ENCODE data around the gene ENOX2.

ENOX2 gene

GRCh38 chrX:130758072-130758471, 144.9 kb downstream of the ENOX2 start:
- H3K36me3 ChIP-seq (ENCODE audit: control insufficient read depth in 1 of 2, insufficient read depth in 2 of 2, low read depth in 1 of 2, low read length in 2 of 2), result no peaks in the 10 kb centered on the region
- H3K4me2 ChIP-seq (ENCODE audit: low read length, poor library complexity, severe bottlenecking), result no peak overlapping the region
- no peak overlapping the region for H2BK12ac ChIP-seq (ENCODE audit: low read length in 2 of 2)
- H3K79me1 ChIP-seq (replicated peaks; ENCODE audit: low read length, poor library complexity, severe bottlenecking), result no peaks in the 10 kb centered on the region
- no peaks in the 10 kb centered on the region for H3K4me1 ChIP-seq (ENCODE audit: control insufficient read depth, insufficient read depth, low read depth, low read length)
- H4K8ac ChIP-seq (ENCODE audit: low read length), result no peak overlapping the region
- DNase-seq, result no peak
- H3K9me3 ChIP-seq (ENCODE audit: control insufficient read depth, low read length), result no peaks in the 10 kb centered on the region
- no peak overlapping the region for H3K23ac ChIP-seq (ENCODE audit: low read length in 2 of 2)
- H2BK5ac ChIP-seq (ENCODE audit: low read depth, low read length, poor library complexity, severe bottlenecking), result no peak overlapping the region
- no peak overlapping the region for H4K91ac ChIP-seq (ENCODE audit: low read length)
- peaks cover 0 to 4% of the 10 kb centered on the region in 2 experiments for H3K27me3 ChIP-seq (ENCODE audit: control insufficient read depth in 1 of 2, insufficient read depth in 1 of 2, low read length in 2 of 2)
- no peak overlapping the region for H3K14ac ChIP-seq (ENCODE audit: low read length in 2 of 2)
- no CpG with 5 or more reads among the region's 1 CpG for WGBS
- no peak overlapping the region for H3K4me3 ChIP-seq (ENCODE audit: insufficient read depth in 1 of 2, low read depth in 1 of 2, low read length in 2 of 2)
- H3K27ac ChIP-seq (ENCODE audit: low read length, poor library complexity, severe bottlenecking), result no peak overlapping the region
- no peak overlapping the region for H3K9ac ChIP-seq (ENCODE audit: low read length)
- H2BK15ac ChIP-seq (ENCODE audit: low read depth, poor library complexity, severe bottlenecking), result no peak overlapping the region
- H2AFZ ChIP-seq (ENCODE audit: low read depth, low read length), result no peak overlapping the region
- no peak overlapping the region for H2AK5ac ChIP-seq (ENCODE audit: low read length, severe bottlenecking)
- H3K4ac ChIP-seq (ENCODE audit: low read depth in 1 of 2, low read length in 2 of 2), result no peak overlapping the region
- H2BK120ac ChIP-seq (ENCODE audit: low read depth, low read length), result no peak overlapping the region
- no peak overlapping the region for H3K18ac ChIP-seq (ENCODE audit: low read depth in 1 of 2, low read length in 2 of 2)

GRCh38 chrX:130756233-130756632, 146.8 kb downstream of the ENOX2 start:
- 82% methylated on average over 3 of the region's 4 CpGs for WGBS
- H2AFZ ChIP-seq (ENCODE audit: low read depth, low read length), result no peak overlapping the region
- no peak overlapping the region for H3K9ac ChIP-seq (ENCODE audit: low read length)
- H2AK5ac ChIP-seq (ENCODE audit: low read length, severe bottlenecking), result no peak overlapping the region
- H4K91ac ChIP-seq (ENCODE audit: low read length), result no peak overlapping the region
- H3K9me3 ChIP-seq (ENCODE audit: control insufficient read depth, low read length), result no peaks in the 10 kb centered on the region
- H2BK12ac ChIP-seq (ENCODE audit: low read length in 2 of 2), result no peak overlapping the region
- H3K4ac ChIP-seq (ENCODE audit: low read depth in 1 of 2, low read length in 2 of 2), result no peak overlapping the region
- no peak for DNase-seq
- no peaks in the 10 kb centered on the region for H3K79me1 ChIP-seq (replicated peaks; ENCODE audit: low read length, poor library complexity, severe bottlenecking)
- no peak overlapping the region for H3K23ac ChIP-seq (ENCODE audit: low read length in 2 of 2)
- H3K4me1 ChIP-seq (ENCODE audit: control insufficient read depth, insufficient read depth, low read depth, low read length), result no peaks in the 10 kb centered on the region
- no peak overlapping the region for H3K14ac ChIP-seq (ENCODE audit: low read length in 2 of 2)
- H2BK5ac ChIP-seq (ENCODE audit: low read depth, low read length, poor library complexity, severe bottlenecking), result no peak overlapping the region
- no peak overlapping the region for H3K4me2 ChIP-seq (ENCODE audit: low read length, poor library complexity, severe bottlenecking)
- H3K18ac ChIP-seq (ENCODE audit: low read depth in 1 of 2, low read length in 2 of 2), result no peak overlapping the region
- no peak overlapping the region for H4K8ac ChIP-seq (ENCODE audit: low read length)
- peaks cover 0 to 4% of the 10 kb centered on the region in 2 experiments for H3K27me3 ChIP-seq (ENCODE audit: control insufficient read depth in 1 of 2, insufficient read depth in 1 of 2, low read length in 2 of 2)
- H2BK120ac ChIP-seq (ENCODE audit: low read depth, low read length), result no peak overlapping the region
- no peak overlapping the region for H3K4me3 ChIP-seq (ENCODE audit: insufficient read depth in 1 of 2, low read depth in 1 of 2, low read length in 2 of 2)
- H3K36me3 ChIP-seq (ENCODE audit: control insufficient read depth in 1 of 2, insufficient read depth in 2 of 2, low read depth in 1 of 2, low read length in 2 of 2), result no peaks in the 10 kb centered on the region
- H3K27ac ChIP-seq (ENCODE audit: low read length, poor library complexity, severe bottlenecking), result no peak overlapping the region
- H2BK15ac ChIP-seq (ENCODE audit: low read depth, poor library complexity, severe bottlenecking), result no peak overlapping the region

- no peak overlapping the region for H4K8ac ChIP-seq (ENCODE audit: low read length)
- H3K4ac ChIP-seq (ENCODE audit: low read depth in 1 of 2, low read length in 2 of 2), result no peak overlapping the region
- H3K36me3 ChIP-seq (ENCODE audit: control insufficient read depth in 1 of 2, insufficient read depth in 2 of 2, low read depth in 1 of 2, low read length in 2 of 2), result no peaks in the 10 kb centered on the region
- H3K27ac ChIP-seq (ENCODE audit: low read length, poor library complexity, severe bottlenecking), result no peak overlapping the region
- no peak for DNase-seq
- no peak overlapping the region for H3K4me2 ChIP-seq (ENCODE audit: low read length, poor library complexity, severe bottlenecking)
- peaks cover 0 to 4% of the 10 kb centered on the region in 2 experiments for H3K27me3 ChIP-seq (ENCODE audit: control insufficient read depth in 1 of 2, insufficient read depth in 1 of 2, low read length in 2 of 2)
- H3K9ac ChIP-seq (ENCODE audit: low read length), result no peak overlapping the region
- H2BK15ac ChIP-seq (ENCODE audit: low read depth, poor library complexity, severe bottlenecking), result no peak overlapping the region
- no peak overlapping the region for H3K23ac ChIP-seq (ENCODE audit: low read length in 2 of 2)
- H3K4me1 ChIP-seq (ENCODE audit: control insufficient read depth, insufficient read depth, low read depth, low read length), result no peaks in the 10 kb centered on the region
- whole genome bisulfite sequencing, result 100% methylated on average over 1 of the region's 1 CpG
- H3K4me3 ChIP-seq (ENCODE audit: insufficient read depth in 1 of 2, low read depth in 1 of 2, low read length in 2 of 2), result no peak overlapping the region
- H4K91ac ChIP-seq (ENCODE audit: low read length), result no peak overlapping the region
- no peaks in the 10 kb centered on the region for H3K79me1 ChIP-seq (replicated peaks; ENCODE audit: low read length, poor library complexity, severe bottlenecking)
- no peak overlapping the region for H3K14ac ChIP-seq (ENCODE audit: low read length in 2 of 2)
- H2BK12ac ChIP-seq (ENCODE audit: low read length in 2 of 2), result no peak overlapping the region
- H2BK120ac ChIP-seq (ENCODE audit: low read depth, low read length), result no peak overlapping the region
- H2AFZ ChIP-seq (ENCODE audit: low read depth, low read length), result no peak overlapping the region
- no peak overlapping the region for H3K18ac ChIP-seq (ENCODE audit: low read depth in 1 of 2, low read length in 2 of 2)
- no peak overlapping the region for H2BK5ac ChIP-seq (ENCODE audit: low read depth, low read length, poor library complexity, severe bottlenecking)
- no peak overlapping the region for H2AK5ac ChIP-seq (ENCODE audit: low read length, severe bottlenecking)
- H3K9me3 ChIP-seq (ENCODE audit: control insufficient read depth, low read length), result no peaks in the 10 kb centered on the region
Measured at GRCh38 chrX:130754353-130754752, 148.7 kb downstream of the ENOX2 start.

GRCh38 chrX:130746709-130747342, 156.2 kb downstream of the ENOX2 start:
- WGBS, result 11% methylated on average over 1 of the region's 2 CpGs

More at GRCh38 chrX:130746709-130747342, 156.2 kb downstream of the ENOX2 start:
- Histone ChIP-seq H3K4me2 (ENCODE audit: low read length, poor library complexity, severe bottlenecking) (no peak overlapping the region), H2AFZ (ENCODE audit: low read depth, low read length) (no peak overlapping the region), H3K9ac (ENCODE audit: low read length) (peak overlapping the region; percentile 40), H2BK5ac (ENCODE audit: low read depth, low read length, poor library complexity, severe bottlenecking) (no peak overlapping the region), H3K23ac (ENCODE audit: low read length in 2 of 2) (no peak overlapping the region), H4K8ac (ENCODE audit: low read length) (no peak overlapping the region), H2BK120ac (ENCODE audit: low read depth, low read length) (no peak overlapping the region), H3K14ac (ENCODE audit: low read length in 2 of 2) (no peak overlapping the region), H3K79me1 (replicated peaks; ENCODE audit: low read length, poor library complexity, severe bottlenecking) (no peaks in the 10 kb centered on the region), H2AK5ac (ENCODE audit: low read length, severe bottlenecking) (no peak overlapping the region), H2BK12ac (ENCODE audit: low read length in 2 of 2) (no peak overlapping the region), H2BK15ac (ENCODE audit: low read depth, poor library complexity, severe bottlenecking) (no peak overlapping the region), H3K4me1 (ENCODE audit: control insufficient read depth, insufficient read depth, low read depth, low read length) (no peaks in the 10 kb centered on the region), H3K27ac (ENCODE audit: low read length, poor library complexity, severe bottlenecking) (no peak overlapping the region), H3K4ac (ENCODE audit: low read depth in 1 of 2, low read length in 2 of 2) (no peak overlapping the region), H3K18ac (ENCODE audit: low read depth in 1 of 2, low read length in 2 of 2) (no peak overlapping the region), H3K9me3 (ENCODE audit: control insufficient read depth, low read length) (no peaks in the 10 kb centered on the region), H3K27me3 (ENCODE audit: control insufficient read depth in 1 of 2, insufficient read depth in 1 of 2, low read length in 2 of 2) (no peaks in the 10 kb centered on the region), H3K36me3 (ENCODE audit: control insufficient read depth in 1 of 2, insufficient read depth in 2 of 2, low read depth in 1 of 2, low read length in 2 of 2) (no peaks in the 10 kb centered on the region), H3K4me3 (ENCODE audit: insufficient read depth in 1 of 2, low read depth in 1 of 2, low read length in 2 of 2) (no peak overlapping the region), H4K91ac (ENCODE audit: low read length) (no peak overlapping the region)
- no peak for DNase-seq

Data from mesenchymal stem cell (in vitro differentiated cells and primary cell).